Ectodermal cell (in vitro differentiated cells): ENCODE results near the gene NCDN.

Experiments
- H3K27ac ChIP-seq: 2 replicates; pipeline ENCODE4 v1.7.0; 2013; ENCODE audit warnings: mild to moderate bottlenecking, low read depth, low read length; ENCODE audit not compliant: insufficient read depth, poor library complexity, severe bottlenecking
- H3K27me3 ChIP-seq: 2 replicates; pipeline ENCODE4 v1.7.0; 2013; ENCODE audit warnings: mild to moderate bottlenecking, low read length; ENCODE audit not compliant: insufficient read depth, control insufficient read depth, poor library complexity, severe bottlenecking
- H3K36me3 ChIP-seq: one replicate; pipeline ENCODE4 v1.7.0; 2013; ENCODE audit warnings: low read length; ENCODE audit not compliant: control insufficient read depth, insufficient read depth
- H3K4me1 ChIP-seq: one replicate; pipeline ENCODE4 v1.7.0; 2013; ENCODE audit warnings: low read length; ENCODE audit not compliant: control insufficient read depth, insufficient read depth
- H3K4me3 ChIP-seq: 2 replicates; pipeline ENCODE4 v1.7.0; 2013; ENCODE audit warnings: low read depth, low read length, control low read depth; ENCODE audit not compliant: insufficient read depth
- H3K9me3 ChIP-seq: 2 replicates; pipeline ENCODE4 v1.7.0; 2013; ENCODE audit warnings: mild to moderate bottlenecking, low read length, moderate library complexity; ENCODE audit not compliant: control insufficient read depth
- WGBS, 2 experiments: methylation state at CpG; one replicate each; pipeline ENCODE4 v1.1.7; 2013; ENCODE audit warnings: missing lambda C conversion rate in 2 of 2; 5-methylcytosine and 5-hydroxymethylcytosine counted together

NCDN gene

GRCh38 chr1:35603941-35604340, 46.3 kb downstream of the NCDN start:
- peaks cover 33% of the 10 kb centered on the region for H3K36me3 ChIP-seq
- H3K9me3 ChIP-seq: no peaks in the 10 kb centered on the region
- H3K4me1 ChIP-seq: peaks cover 6% of the 10 kb centered on the region
- 96 to 100% methylated on average over 1 to 3 of the region's 4 CpGs for WGBS, 2 experiments
- H3K27ac ChIP-seq: no peak overlapping the region
- no peaks in the 10 kb centered on the region for H3K27me3 ChIP-seq
- no peak overlapping the region for H3K4me3 ChIP-seq

- H3K27ac ChIP-seq: peak overlapping the region; percentile 51
- H3K9me3 ChIP-seq: no peaks in the 10 kb centered on the region
- no peak overlapping the region for H3K4me3 ChIP-seq
- H3K27me3 ChIP-seq: no peaks in the 10 kb centered on the region
- peaks cover 6% of the 10 kb centered on the region for H3K4me1 ChIP-seq
- WGBS, 2 experiments: 71 to 72% methylated on average over 6 of the region's 6 CpGs
- peaks cover 44% of the 10 kb centered on the region for H3K36me3 ChIP-seq
Observed at GRCh38 chr1:35605071-35605866, 47.7 kb downstream of the NCDN start.

- Histone ChIP-seq H3K9me3 (no peaks in the 10 kb centered on the region), H3K27ac (peak overlapping the region; percentile 0), H3K27me3 (no peaks in the 10 kb centered on the region), H3K4me1 (peaks cover 6% of the 10 kb centered on the region), H3K4me3 (no peak overlapping the region), H3K36me3 (peaks cover 44% of the 10 kb centered on the region)
- 76 to 85% methylated on average over 4 of the region's 4 CpGs for WGBS, 2 experiments
Observed at GRCh38 chr1:35605867-35606182, 48.2 kb downstream of the NCDN start.

GRCh38 chr1:35611655-35612054, 54.1 kb downstream of the NCDN start:
- 97 to 98% methylated on average over 7 of the region's 7 CpGs for WGBS, 2 experiments
- Histone ChIP-seq H3K9me3 (no peaks in the 10 kb centered on the region), H3K27me3 (no peaks in the 10 kb centered on the region), H3K4me1 (no peaks in the 10 kb centered on the region), H3K27ac (no peak overlapping the region), H3K36me3 (peaks cover 37% of the 10 kb centered on the region), H3K4me3 (no peak overlapping the region)

GRCh38 chr1:35615440-35615839, 57.8 kb downstream of the NCDN start:
- no peaks in the 10 kb centered on the region for H3K27me3 ChIP-seq
- H3K27ac ChIP-seq: no peak overlapping the region
- no peak overlapping the region for H3K4me3 ChIP-seq
- 83 to 85% methylated on average over 8 of the region's 8 CpGs for WGBS, 2 experiments
- no peaks in the 10 kb centered on the region for H3K4me1 ChIP-seq
- H3K9me3 ChIP-seq: no peaks in the 10 kb centered on the region
- H3K36me3 ChIP-seq: peaks cover 9% of the 10 kb centered on the region
